B cell (primary cell): Measurements from ENCODE around the gene PEX6.

ENCODE experiments used
- CTCF ChIP-seq: fragments of 200-600 bp; IDR thresholded peaks from one replicate; pipeline ENCODE4 v1.8.0; 2022; ENCODE audit warnings: antibody characterized with exemption, mild to moderate bottlenecking
- EZH2 ChIP-seq: IDR thresholded peaks from 2 replicates; pipeline ENCODE4 v1.6.1; 2012; ENCODE audit warnings: borderline replicate concordance, low read depth, mild to moderate bottlenecking, moderate library complexity, low read length; ENCODE audit not compliant: insufficient read depth, poor library complexity, severe bottlenecking

DNA sequence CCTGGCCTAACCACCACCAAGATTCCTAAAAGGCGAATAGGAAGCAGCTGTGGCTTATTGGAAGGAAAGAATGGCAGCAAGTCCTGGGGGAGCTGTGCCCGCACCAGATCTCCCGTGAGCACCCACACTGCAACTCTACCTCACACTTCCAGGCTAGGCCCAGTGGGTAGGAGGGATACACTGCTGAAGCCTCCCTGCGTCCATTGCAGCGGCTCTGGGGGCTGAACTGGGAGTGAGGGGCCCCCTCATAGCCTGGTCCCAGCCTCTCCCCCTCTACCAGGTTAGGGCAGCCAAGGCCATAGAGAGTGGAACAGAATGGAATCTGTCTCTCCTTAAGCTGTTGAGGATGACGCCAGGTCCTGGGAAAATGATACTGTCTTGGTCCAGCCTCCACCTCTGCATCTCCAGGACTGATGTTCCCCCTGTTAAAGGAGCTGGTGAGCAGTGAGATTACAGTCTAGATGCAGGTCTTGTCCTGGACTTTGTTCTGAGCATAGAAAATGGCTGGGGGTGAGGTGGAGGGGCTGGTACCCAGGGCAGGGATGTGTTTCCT lies 38.4 kb downstream of the PEX6 start:
- no peak for TF ChIP-seq CTCF
- no peak for TF ChIP-seq EZH2
